Ureter (tissue), 1 donor: ENCODE results near the gene ETV6. TPM values are rescaled to one million over a fixed set of nuclear protein-coding genes. Genes with fewer than 3 reads are reported as not detected.

Experiments used
- DNase-seq: peaks from one replicate; pipeline ENCODE4 v3.0.0-alpha.2; 2020; ENCODE audit warnings: low spot score
- total RNA-seq: library from RNA; stranded (reverse); gene quantifications from one replicate; pipeline ENCODE4 v1.2.4, GENCODE V29; 2023
- donor health status: DM: yes; HTN: yes; CAD: no.

Gene ETV6
- total RNA-seq, 1 donor from 2014 or later, result 97.4 TPM

GRCh38 chr12:11799502-11799873 is 150.0 kb downstream of the ETV6 start:
- no peak for DNase-seq

GRCh38 chr12:11801643-11802042 is 152.2 kb downstream of the ETV6 start:
- DNase-seq, result no peak

GRCh38 chr12:11804130-11804529 is 154.7 kb downstream of the ETV6 start:
- no peak for DNase-seq

GRCh38 chr12:11805043-11805442 is 155.6 kb downstream of the ETV6 start:
- DNase-seq, result no peak

GRCh38 chr12:11805680-11806079 is 156.2 kb downstream of the ETV6 start:
- no peak for DNase-seq

- no peak for DNase-seq
These were observed 158.0 kb downstream of the ETV6 start for GRCh38 chr12:11807458-11807857.

GRCh38 chr12:11808931-11809330 is 159.5 kb downstream of the ETV6 start:
- no peak for DNase-seq

GRCh38 chr12:11810206-11810545 is 160.7 kb downstream of the ETV6 start:
- DNase-seq, result no peak

GRCh38 chr12:11811008-11811407 is 161.5 kb downstream of the ETV6 start:
- no peak for DNase-seq

GRCh38 chr12:11812241-11812585 is 162.7 kb downstream of the ETV6 start:
- no peak for DNase-seq

GRCh38 chr12:11812586-11813437 is 163.3 kb downstream of the ETV6 start:
- no peak for DNase-seq

- DNase-seq, result no peak
These were observed 164.0 kb downstream of the ETV6 start for GRCh38 chr12:11813438-11813813.

- no peak for DNase-seq
These were observed 164.9 kb downstream of the ETV6 start for GRCh38 chr12:11814374-11814773.

- no peak for DNase-seq
These were observed 165.9 kb downstream of the ETV6 start for GRCh38 chr12:11815397-11815796.

GRCh38 chr12:11819643-11820042 is 170.2 kb downstream of the ETV6 start:
- DNase-seq, result no peak

GRCh38 chr12:11820476-11820875 is 171.0 kb downstream of the ETV6 start:
- no peak for DNase-seq

GRCh38 chr12:11821386-11822080 is 172.1 kb downstream of the ETV6 start:
- no peak for DNase-seq

GRCh38 chr12:11822081-11822834 is 172.8 kb downstream of the ETV6 start:
- DNase-seq, result no peak

- DNase-seq, result no peak
These were observed 173.6 kb downstream of the ETV6 start for GRCh38 chr12:11823043-11823442.

GRCh38 chr12:11823593-11823992 is 174.1 kb downstream of the ETV6 start:
- no peak for DNase-seq

- DNase-seq, result no peak
These were observed 174.6 kb downstream of the ETV6 start for GRCh38 chr12:11824069-11824468.

- no peak for DNase-seq
These were observed 175.3 kb downstream of the ETV6 start for GRCh38 chr12:11824736-11825135.

- no peak for DNase-seq
These were observed 175.8 kb downstream of the ETV6 start for GRCh38 chr12:11825278-11825677.
